HepG2 (cell line): ENCODE measurements around the gene ARL2. TPM values are rescaled to one million over a fixed set of nuclear protein-coding genes. Genes with fewer than 3 reads are reported as not detected.

ENCODE experiments used
- FOXA1 ChIP-seq, 2 experiments: fragments of 450-650 bp in 1 of 2; sonication (generic) in 1 of 2; formaldehyde crosslinking in 1 of 2; IDR thresholded peaks; 2 replicates each; pipeline versions ENCODE4 v1.4.0 to v1.6.1; 2016 to 2020; ENCODE audit warnings: missing genetic modification reagents in 1 of 2
- FUBP1 ChIP-seq: sonication (generic); formaldehyde crosslinking; IDR thresholded peaks from 2 replicates; pipeline ENCODE4 v1.5.1; 2020; ENCODE audit warnings: missing genetic modification reagents, mild to moderate bottlenecking, borderline replicate concordance
- MAFF ChIP-seq: IDR thresholded peaks from 2 replicates; pipeline ENCODE4 v1.6.1; 2011; ENCODE audit warnings: low read depth, low read length, improper control_type of control experiment
- MYC ChIP-seq: sonication (generic); formaldehyde crosslinking; IDR thresholded peaks from 2 replicates; pipeline ENCODE4 v1.9.0; 2021; ENCODE audit warnings: missing genetic modification reagents, borderline replicate concordance
- NFRKB ChIP-seq: fragments of 450-650 bp; IDR thresholded peaks from 2 replicates; pipeline ENCODE4 v1.6.1; 2017
- NFYB ChIP-seq: sonication (generic); formaldehyde crosslinking; IDR thresholded peaks from 2 replicates; pipeline ENCODE4 v1.4.0; 2020; ENCODE audit warnings: missing genetic modification reagents
- POLR2AphosphoS5 ChIP-seq: IDR thresholded peaks from 2 replicates; pipeline ENCODE4 v1.6.1; 2012; ENCODE audit warnings: low read depth, low read length
- SP140L ChIP-seq: sonication (generic); formaldehyde crosslinking; IDR thresholded peaks from 2 replicates; pipeline ENCODE4 v1.4.0; 2020; ENCODE audit warnings: missing genetic modification reagents, borderline replicate concordance
- TBL1XR1 ChIP-seq: fragments of 150-350 bp; IDR thresholded peaks from 2 replicates; pipeline ENCODE4 v1.6.1; 2014; ENCODE audit warnings: borderline replicate concordance, low read length; ENCODE audit not compliant: partially characterized antibody
- TP53 ChIP-seq: sonication (generic); formaldehyde crosslinking; conservative IDR thresholded peaks from 2 replicates; pipeline ENCODE4 v1.4.0; 2020; ENCODE audit warnings: missing genetic modification reagents
- ZNF776 ChIP-seq: sonication (generic); formaldehyde crosslinking; IDR thresholded peaks from 2 replicates; pipeline ENCODE4 v1.4.0; 2020; ENCODE audit warnings: mild to moderate bottlenecking, missing genetic modification reagents
- polyA plus RNA-seq, 8 experiments: library from polyadenylated mRNA; depleted of rRNA in 3 of 8; stranded (reverse) in 7 of 8; unstranded in 1 of 8; fragments of >200 nt; fragmentation: Illumina TruSeq in 4 of 8; extraction: Trizol in 4 of 8; gene quantifications; 2 replicates each; pipeline versions ENCODE4 v1.2.1 to v1.2.3, GENCODE V29; 2011 to 2016; ENCODE audit warnings: low read depth in 4 of 8, missing spikeins in 1 of 8, mixed read lengths in 1 of 8; ENCODE audit not compliant: insufficient read depth in 1 of 8
- total RNA-seq, 5 experiments: library from RNA; depleted of rRNA; stranded (reverse); fragments of >200 nt; fragmentation: Illumina TruSeq; extraction: Trizol; gene quantifications; 2 replicates each; pipeline ENCODE4 v1.2.3, GENCODE V29; 2016; ENCODE audit warnings: low read depth in 1 of 5
- TF ChIP-seq, protein P1 (sequence below), 2 experiments: sonication (generic) in 1 of 2; formaldehyde crosslinking in 1 of 2; IDR thresholded peaks; 2 replicates each; pipeline versions ENCODE4 v1.6.1 to v1.9.0; 2014 to 2022; ENCODE audit warnings: antibody characterized with exemption in 1 of 2, borderline replicate concordance in 1 of 2, inconsistent platforms in 1 of 2, low read depth in 1 of 2, missing genetic modification reagents in 1 of 2
- TF ChIP-seq, protein P2 (sequence below): sonication (generic); formaldehyde crosslinking; IDR thresholded peaks from 2 replicates; pipeline ENCODE4 v1.5.0; 2020; ENCODE audit warnings: mild to moderate bottlenecking, missing genetic modification reagents, borderline replicate concordance
- TF ChIP-seq, protein P3 (sequence below): sonication (generic); formaldehyde crosslinking; IDR thresholded peaks from 2 replicates; pipeline ENCODE4 v1.5.0; 2020; ENCODE audit warnings: mild to moderate bottlenecking, missing genetic modification reagents, borderline replicate concordance

Gene ARL2
- total and polyA plus RNA-seq, 2 of the 13 experiments (the other 11 are each of a cell fraction or from before 2014, with no cell fraction given) = 82.9 to 84.4 TPM

- TF ChIP-seq, protein P1, sequence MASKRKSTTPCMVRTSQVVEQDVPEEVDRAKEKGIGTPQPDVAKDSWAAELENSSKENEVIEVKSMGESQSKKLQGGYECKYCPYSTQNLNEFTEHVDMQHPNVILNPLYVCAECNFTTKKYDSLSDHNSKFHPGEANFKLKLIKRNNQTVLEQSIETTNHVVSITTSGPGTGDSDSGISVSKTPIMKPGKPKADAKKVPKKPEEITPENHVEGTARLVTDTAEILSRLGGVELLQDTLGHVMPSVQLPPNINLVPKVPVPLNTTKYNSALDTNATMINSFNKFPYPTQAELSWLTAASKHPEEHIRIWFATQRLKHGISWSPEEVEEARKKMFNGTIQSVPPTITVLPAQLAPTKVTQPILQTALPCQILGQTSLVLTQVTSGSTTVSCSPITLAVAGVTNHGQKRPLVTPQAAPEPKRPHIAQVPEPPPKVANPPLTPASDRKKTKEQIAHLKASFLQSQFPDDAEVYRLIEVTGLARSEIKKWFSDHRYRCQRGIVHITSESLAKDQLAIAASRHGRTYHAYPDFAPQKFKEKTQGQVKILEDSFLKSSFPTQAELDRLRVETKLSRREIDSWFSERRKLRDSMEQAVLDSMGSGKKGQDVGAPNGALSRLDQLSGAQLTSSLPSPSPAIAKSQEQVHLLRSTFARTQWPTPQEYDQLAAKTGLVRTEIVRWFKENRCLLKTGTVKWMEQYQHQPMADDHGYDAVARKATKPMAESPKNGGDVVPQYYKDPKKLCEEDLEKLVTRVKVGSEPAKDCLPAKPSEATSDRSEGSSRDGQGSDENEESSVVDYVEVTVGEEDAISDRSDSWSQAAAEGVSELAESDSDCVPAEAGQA (IDR thresholded peaks at IDR 0.05; ENCODE audit: low read depth) = no peak
- TF ChIP-seq, protein P1 (CRISPR knock-in tag; IDR thresholded peaks at IDR 0.05; ENCODE audit: borderline replicate concordance) = no peak
- no peak for TF ChIP-seq NFYB (CRISPR knock-in tag)
- no peak for TF ChIP-seq TBL1XR1
- TF ChIP-seq, protein P2, sequence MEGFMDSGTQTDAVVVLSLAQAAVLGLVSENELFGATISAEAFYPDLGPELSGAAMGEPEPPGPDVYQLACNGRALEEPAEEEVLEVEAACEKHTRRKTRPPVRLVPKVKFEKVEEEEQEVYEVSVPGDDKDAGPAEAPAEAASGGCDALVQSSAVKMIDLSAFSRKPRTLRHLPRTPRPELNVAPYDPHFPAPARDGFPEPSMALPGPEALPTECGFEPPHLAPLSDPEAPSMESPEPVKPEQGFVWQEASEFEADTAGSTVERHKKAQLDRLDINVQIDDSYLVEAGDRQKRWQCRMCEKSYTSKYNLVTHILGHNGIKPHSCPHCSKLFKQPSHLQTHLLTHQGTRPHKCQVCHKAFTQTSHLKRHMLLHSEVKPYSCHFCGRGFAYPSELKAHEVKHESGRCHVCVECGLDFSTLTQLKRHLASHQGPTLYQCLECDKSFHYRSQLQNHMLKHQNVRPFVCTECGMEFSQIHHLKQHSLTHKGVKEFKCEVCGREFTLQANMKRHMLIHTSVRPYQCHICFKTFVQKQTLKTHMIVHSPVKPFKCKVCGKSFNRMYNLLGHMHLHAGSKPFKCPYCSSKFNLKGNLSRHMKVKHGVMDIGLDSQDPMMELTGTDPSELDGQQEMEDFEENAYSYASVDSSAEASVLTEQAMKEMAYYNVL (CRISPR knock-in tag) = no peak
- TF ChIP-seq FOXA1 (IDR thresholded peaks at IDR 0.05) = no peak
- no peak for TF ChIP-seq FOXA1 (CRISPR knock-in tag; IDR thresholded peaks at IDR 0.05)
- TF ChIP-seq, protein P3, sequence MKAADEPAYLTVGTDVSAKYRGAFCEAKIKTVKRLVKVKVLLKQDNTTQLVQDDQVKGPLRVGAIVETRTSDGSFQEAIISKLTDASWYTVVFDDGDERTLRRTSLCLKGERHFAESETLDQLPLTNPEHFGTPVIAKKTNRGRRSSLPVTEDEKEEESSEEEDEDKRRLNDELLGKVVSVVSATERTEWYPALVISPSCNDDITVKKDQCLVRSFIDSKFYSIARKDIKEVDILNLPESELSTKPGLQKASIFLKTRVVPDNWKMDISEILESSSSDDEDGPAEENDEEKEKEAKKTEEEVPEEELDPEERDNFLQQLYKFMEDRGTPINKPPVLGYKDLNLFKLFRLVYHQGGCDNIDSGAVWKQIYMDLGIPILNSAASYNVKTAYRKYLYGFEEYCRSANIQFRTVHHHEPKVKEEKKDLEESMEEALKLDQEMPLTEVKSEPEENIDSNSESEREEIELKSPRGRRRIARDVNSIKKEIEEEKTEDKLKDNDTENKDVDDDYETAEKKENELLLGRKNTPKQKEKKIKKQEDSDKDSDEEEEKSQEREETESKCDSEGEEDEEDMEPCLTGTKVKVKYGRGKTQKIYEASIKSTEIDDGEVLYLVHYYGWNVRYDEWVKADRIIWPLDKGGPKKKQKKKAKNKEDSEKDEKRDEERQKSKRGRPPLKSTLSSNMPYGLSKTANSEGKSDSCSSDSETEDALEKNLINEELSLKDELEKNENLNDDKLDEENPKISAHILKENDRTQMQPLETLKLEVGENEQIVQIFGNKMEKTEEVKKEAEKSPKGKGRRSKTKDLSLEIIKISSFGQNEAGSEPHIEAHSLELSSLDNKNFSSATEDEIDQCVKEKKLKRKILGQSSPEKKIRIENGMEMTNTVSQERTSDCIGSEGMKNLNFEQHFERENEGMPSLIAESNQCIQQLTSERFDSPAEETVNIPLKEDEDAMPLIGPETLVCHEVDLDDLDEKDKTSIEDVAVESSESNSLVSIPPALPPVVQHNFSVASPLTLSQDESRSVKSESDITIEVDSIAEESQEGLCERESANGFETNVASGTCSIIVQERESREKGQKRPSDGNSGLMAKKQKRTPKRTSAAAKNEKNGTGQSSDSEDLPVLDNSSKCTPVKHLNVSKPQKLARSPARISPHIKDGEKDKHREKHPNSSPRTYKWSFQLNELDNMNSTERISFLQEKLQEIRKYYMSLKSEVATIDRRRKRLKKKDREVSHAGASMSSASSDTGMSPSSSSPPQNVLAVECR (CRISPR knock-in tag) = peak; percentile 40; the same call in 1 of the 2 replicates
- no peak for TF ChIP-seq TP53 (CRISPR knock-in tag)
- TF ChIP-seq SP140L (CRISPR knock-in tag) = no peak
- no peak for TF ChIP-seq POLR2AphosphoS5
- TF ChIP-seq MAFF = no peak
- no peak for TF ChIP-seq NFRKB
- no peak for TF ChIP-seq FUBP1
- TF ChIP-seq MYC (CRISPR knock-in tag) = peak; percentile 17; the same call in 1 of the 2 replicates
- no peak for TF ChIP-seq ZNF776 (CRISPR knock-in tag)
Observed at GRCh38 chr11:65060913-65061408, 47.0 kb downstream of the ARL2 start (continued).
